ENCODE data around the gene STIM2.

Gene STIM2

GRCh38 chr4:26985873-26986272, 125.2 kb downstream of the STIM2 start:
- Histone ChIP-seq H3K9me3 (no peaks in the 10 kb centered on the region; the same call in 1 of the 2 replicates), H3K27me3 (no peaks in the 10 kb centered on the region), H3K4me1 (no peaks in the 10 kb centered on the region; the same call in 1 of the 2 replicates), H3K4me3 (ENCODE audit: low read depth, low read length) (no peak overlapping the region), H3K36me3 (no peaks in the 10 kb centered on the region)
- TF ChIP-seq, protein P1, sequence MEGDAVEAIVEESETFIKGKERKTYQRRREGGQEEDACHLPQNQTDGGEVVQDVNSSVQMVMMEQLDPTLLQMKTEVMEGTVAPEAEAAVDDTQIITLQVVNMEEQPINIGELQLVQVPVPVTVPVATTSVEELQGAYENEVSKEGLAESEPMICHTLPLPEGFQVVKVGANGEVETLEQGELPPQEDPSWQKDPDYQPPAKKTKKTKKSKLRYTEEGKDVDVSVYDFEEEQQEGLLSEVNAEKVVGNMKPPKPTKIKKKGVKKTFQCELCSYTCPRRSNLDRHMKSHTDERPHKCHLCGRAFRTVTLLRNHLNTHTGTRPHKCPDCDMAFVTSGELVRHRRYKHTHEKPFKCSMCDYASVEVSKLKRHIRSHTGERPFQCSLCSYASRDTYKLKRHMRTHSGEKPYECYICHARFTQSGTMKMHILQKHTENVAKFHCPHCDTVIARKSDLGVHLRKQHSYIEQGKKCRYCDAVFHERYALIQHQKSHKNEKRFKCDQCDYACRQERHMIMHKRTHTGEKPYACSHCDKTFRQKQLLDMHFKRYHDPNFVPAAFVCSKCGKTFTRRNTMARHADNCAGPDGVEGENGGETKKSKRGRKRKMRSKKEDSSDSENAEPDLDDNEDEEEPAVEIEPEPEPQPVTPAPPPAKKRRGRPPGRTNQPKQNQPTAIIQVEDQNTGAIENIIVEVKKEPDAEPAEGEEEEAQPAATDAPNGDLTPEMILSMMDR (IDR thresholded peaks at IDR 0.05; ENCODE audit: low read depth, low read length): no peak
- no peak for DNase-seq

- no peak for DNase-seq
Observed at GRCh38 chr4:26987191-26987590, 126.5 kb downstream of the STIM2 start.

DNA sequence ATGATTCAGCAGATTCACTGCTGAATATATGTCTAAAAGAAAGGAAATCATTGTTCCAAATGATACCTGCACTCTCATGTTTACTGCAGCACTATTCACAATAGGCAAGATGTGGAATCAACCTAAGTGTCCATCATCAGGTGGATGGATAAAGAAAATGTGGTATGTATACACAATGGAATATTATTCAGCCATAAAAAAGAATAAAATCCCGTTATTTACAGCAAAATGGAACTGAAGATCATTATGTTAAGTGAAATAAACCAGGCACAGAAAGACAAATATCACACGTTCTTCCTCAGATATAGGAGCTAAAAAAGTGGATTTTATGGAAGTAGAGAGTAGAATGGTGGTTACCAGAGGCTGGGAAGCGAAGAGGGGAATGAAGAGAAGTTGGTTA, 130.4 kb downstream of the STIM2 start:
- Histone ChIP-seq H3K4me1 (no peaks in the 10 kb centered on the region; the same call in 1 of the 2 replicates), H3K4me3 (ENCODE audit: low read depth, low read length) (no peak overlapping the region), H3K36me3 (no peaks in the 10 kb centered on the region), H3K27me3 (no peaks in the 10 kb centered on the region), H3K9me3 (no peaks in the 10 kb centered on the region; the same call in 1 of the 2 replicates)
- TF ChIP-seq, protein P1 (IDR thresholded peaks at IDR 0.05; ENCODE audit: low read depth, low read length): no peak
- no peak for DNase-seq

More at GRCh38 chr4:26987191-26987590, 126.5 kb downstream of the STIM2 start:
- Histone ChIP-seq H3K36me3 (no peaks in the 10 kb centered on the region), H3K4me1 (no peaks in the 10 kb centered on the region; the same call in 1 of the 2 replicates), H3K9me3 (no peaks in the 10 kb centered on the region; the same call in 1 of the 2 replicates), H3K27me3 (no peaks in the 10 kb centered on the region), H3K4me3 (ENCODE audit: low read depth, low read length) (no peak overlapping the region)
- TF ChIP-seq, protein P1 (IDR thresholded peaks at IDR 0.05; ENCODE audit: low read depth, low read length): no peak

- no peaks in the 10 kb centered on the region; the same call in 1 of the 2 replicates for H3K9me3 ChIP-seq
- TF ChIP-seq, protein P1 (IDR thresholded peaks at IDR 0.05; ENCODE audit: low read depth, low read length): no peak
- H3K27me3 ChIP-seq: no peaks in the 10 kb centered on the region
- no peak for DNase-seq
- no peaks in the 10 kb centered on the region for H3K4me1 ChIP-seq
- no peak overlapping the region for H3K4me3 ChIP-seq (ENCODE audit: low read depth, low read length)
- no peaks in the 10 kb centered on the region for H3K36me3 ChIP-seq
Observed at GRCh38 chr4:26992657-26993361, 132.2 kb downstream of the STIM2 start.

GRCh38 chr4:26993539-26993938, 132.9 kb downstream of the STIM2 start:
- TF ChIP-seq, protein P1 (IDR thresholded peaks at IDR 0.05; ENCODE audit: low read depth, low read length): no peak
- no peak for DNase-seq
- no peaks in the 10 kb centered on the region for H3K4me1 ChIP-seq

DNA sequence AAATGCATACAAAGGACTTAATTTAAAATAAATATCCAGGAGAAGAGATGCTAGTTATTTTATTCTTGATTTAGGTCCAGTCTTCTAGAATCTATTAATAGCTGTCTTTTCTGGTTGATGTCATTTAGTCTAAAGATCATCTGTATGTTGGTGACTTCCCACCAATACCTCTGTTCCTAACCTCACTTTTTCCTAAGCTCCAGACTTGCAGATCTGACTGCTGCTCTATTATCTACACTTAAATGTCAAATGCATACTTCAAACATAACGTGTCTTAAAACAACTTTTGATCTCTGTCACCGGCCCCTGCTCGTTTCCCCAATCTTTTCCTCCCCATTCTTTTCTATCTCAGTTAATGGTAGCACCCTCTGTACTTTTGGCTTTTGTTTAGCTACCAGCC, 133.3 kb downstream of the STIM2 start:
- Histone ChIP-seq H3K9me3 (no peaks in the 10 kb centered on the region; the same call in 1 of the 2 replicates), H3K4me3 (ENCODE audit: low read depth, low read length) (no peak overlapping the region), H3K36me3 (no peaks in the 10 kb centered on the region)

More at GRCh38 chr4:26993539-26993938, 132.9 kb downstream of the STIM2 start:
- Histone ChIP-seq H3K9me3 (no peaks in the 10 kb centered on the region; the same call in 1 of the 2 replicates), H3K36me3 (no peaks in the 10 kb centered on the region), H3K27me3 (no peaks in the 10 kb centered on the region), H3K4me3 (ENCODE audit: low read depth, low read length) (no peak overlapping the region)

More for the DNA sequence above, 133.3 kb downstream of the STIM2 start:
- TF ChIP-seq, protein P1 (IDR thresholded peaks at IDR 0.05; ENCODE audit: low read depth, low read length): no peak
- Histone ChIP-seq H3K4me1 (no peaks in the 10 kb centered on the region), H3K27me3 (no peaks in the 10 kb centered on the region)
- no peak for DNase-seq

Measured in BE2C (cell line).